HUES48 (cell line): ENCODE results near the gene HELZ.
"Not testable (repeated sequence)": the region's sequence is repeated elsewhere in the genome, so short reads cannot be mapped to it uniquely, and the experiment has no call there.

Source experiments
- H3K27ac ChIP-seq: one replicate; pipeline ENCODE4 v1.7.0; 2013; ENCODE audit warnings: low read depth, low read length, inconsistent platforms
- H3K27me3 ChIP-seq: 2 replicates; pipeline ENCODE4 v1.6.1; 2013; ENCODE audit warnings: mild to moderate bottlenecking, low read length; ENCODE audit not compliant: control insufficient read depth, insufficient read depth
- H3K36me3 ChIP-seq: 2 replicates; pipeline ENCODE4 v1.6.1; 2013; ENCODE audit warnings: low read length; ENCODE audit not compliant: control insufficient read depth, insufficient read depth
- H3K4me1 ChIP-seq: 2 replicates; pipeline ENCODE4 v1.6.1; 2013; ENCODE audit warnings: mild to moderate bottlenecking, low read length; ENCODE audit not compliant: control insufficient read depth, insufficient read depth
- H3K4me3 ChIP-seq: 2 replicates; pipeline ENCODE4 v1.5.1; 2013; ENCODE audit warnings: mild to moderate bottlenecking, low read depth, low read length
- H3K9ac ChIP-seq: 2 replicates; pipeline ENCODE4 v1.6.1; 2013; ENCODE audit warnings: mild to moderate bottlenecking, low read depth, low read length, moderate library complexity
- H3K9me3 ChIP-seq: 2 replicates; pipeline ENCODE4 v1.6.1; 2013; ENCODE audit warnings: low read length; ENCODE audit not compliant: control insufficient read depth, insufficient read depth

HELZ gene

GRCh38 chr17:67096609-67097008 lies 148.4 kb downstream of the HELZ start:
- no peaks in the 10 kb centered on the region for H3K36me3 ChIP-seq
- H3K27ac ChIP-seq, result no peak overlapping the region
- H3K27me3 ChIP-seq, result no peaks in the 10 kb centered on the region
- no peak overlapping the region for H3K4me3 ChIP-seq
- no peaks in the 10 kb centered on the region for H3K9me3 ChIP-seq
- no peaks in the 10 kb centered on the region for H3K4me1 ChIP-seq
- no peak overlapping the region for H3K9ac ChIP-seq

DNA sequence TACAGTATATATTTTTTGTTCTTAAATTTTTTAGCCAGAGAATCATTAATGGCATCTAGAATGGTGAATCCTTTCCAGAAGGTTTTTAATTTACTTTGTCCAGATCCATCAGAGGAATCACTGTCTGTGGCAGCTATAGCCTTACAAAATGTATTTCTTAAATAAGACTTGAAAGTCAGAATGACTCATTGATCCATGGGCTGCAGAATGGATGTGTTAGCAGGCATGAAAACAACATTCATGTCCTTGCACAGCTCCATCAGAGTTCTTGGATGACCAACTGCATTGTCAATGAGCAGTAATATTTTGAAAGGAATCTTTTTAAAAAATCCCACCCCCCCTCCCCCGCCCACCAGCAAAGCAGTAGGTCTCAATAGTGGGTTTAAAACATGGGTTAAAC lies 149.2 kb downstream of the HELZ start:
- Histone ChIP-seq H3K27ac (no peak overlapping the region), H3K4me3 (no peak overlapping the region), H3K27me3 (no peaks in the 10 kb centered on the region), H3K9ac (no peak overlapping the region), H3K4me1 (no peaks in the 10 kb centered on the region), H3K9me3 (no peaks in the 10 kb centered on the region), H3K36me3 (no peaks in the 10 kb centered on the region)

GRCh38 chr17:67095291-67095690 lies 149.7 kb downstream of the HELZ start:
- not testable (repeated sequence) for H3K27me3 ChIP-seq, H3K9ac ChIP-seq, H3K9me3 ChIP-seq, H3K4me1 ChIP-seq, H3K4me3 ChIP-seq, H3K27ac ChIP-seq, H3K36me3 ChIP-seq

GRCh38 chr17:67093348-67093747 lies 151.6 kb downstream of the HELZ start:
- Histone ChIP-seq H3K9me3 (no peaks in the 10 kb centered on the region), H3K36me3 (no peaks in the 10 kb centered on the region), H3K27me3 (no peaks in the 10 kb centered on the region), H3K9ac (no peak overlapping the region), H3K4me1 (no peaks in the 10 kb centered on the region), H3K4me3 (no peak overlapping the region), H3K27ac (no peak overlapping the region)

- H3K36me3 ChIP-seq, H3K27me3 ChIP-seq, H3K4me1 ChIP-seq, H3K4me3 ChIP-seq, H3K27ac ChIP-seq, H3K9me3 ChIP-seq, H3K9ac ChIP-seq: not testable (repeated sequence)
Measured at GRCh38 chr17:67092710-67093109, 152.3 kb downstream of the HELZ start.

DNA sequence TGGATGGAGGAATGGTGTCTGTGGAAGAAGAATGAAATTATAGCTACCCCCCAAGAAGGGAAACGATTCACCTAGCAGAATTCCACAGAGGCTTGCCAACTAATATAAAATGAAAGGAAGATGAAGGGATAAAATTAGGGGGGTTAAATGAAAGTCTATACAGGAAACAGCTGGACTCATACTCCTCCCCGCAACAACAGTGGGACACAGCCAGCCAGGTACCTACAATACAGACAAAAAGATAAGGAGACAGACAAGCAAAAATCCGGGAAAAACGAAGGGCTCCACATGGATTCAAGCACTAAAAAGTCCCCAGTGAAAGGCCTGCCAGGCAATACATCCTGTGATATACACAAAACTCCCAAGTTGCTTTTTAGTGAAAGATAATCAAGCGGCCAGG lies 152.7 kb downstream of the HELZ start:
- no peaks in the 10 kb centered on the region for H3K27me3 ChIP-seq
- H3K27ac ChIP-seq, result no peak overlapping the region
- no peak overlapping the region for H3K9ac ChIP-seq
- H3K9me3 ChIP-seq, result no peaks in the 10 kb centered on the region
- no peaks in the 10 kb centered on the region for H3K4me1 ChIP-seq
- H3K36me3 ChIP-seq, result no peaks in the 10 kb centered on the region
- H3K4me3 ChIP-seq, result no peak overlapping the region

DNA sequence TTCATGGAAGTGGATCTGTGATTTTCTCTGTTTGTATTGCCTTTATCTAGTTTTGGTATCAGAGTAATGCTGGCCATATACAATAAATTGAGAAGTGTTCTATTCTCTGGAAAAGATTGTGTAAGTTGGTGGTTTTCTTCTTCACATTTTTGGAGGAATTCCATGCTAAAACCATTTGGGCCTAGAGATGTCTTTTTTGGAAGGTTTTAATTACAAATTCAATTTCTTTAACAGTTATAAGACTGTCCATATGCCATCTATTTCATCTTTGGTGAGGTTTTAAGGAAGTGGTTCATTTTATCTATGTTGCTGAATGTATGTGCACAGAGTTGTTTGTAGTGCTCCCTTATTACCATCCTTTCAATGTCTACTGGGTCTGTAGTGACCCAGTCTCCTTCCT lies 154.7 kb downstream of the HELZ start:
- H3K36me3 ChIP-seq, result peaks cover 7% of the 10 kb centered on the region
- H3K4me3 ChIP-seq, result no peak overlapping the region
- no peak overlapping the region for H3K9ac ChIP-seq
- no peaks in the 10 kb centered on the region for H3K4me1 ChIP-seq
- H3K27ac ChIP-seq, result no peak overlapping the region
- H3K9me3 ChIP-seq, result no peaks in the 10 kb centered on the region
- H3K27me3 ChIP-seq, result no peaks in the 10 kb centered on the region

DNA sequence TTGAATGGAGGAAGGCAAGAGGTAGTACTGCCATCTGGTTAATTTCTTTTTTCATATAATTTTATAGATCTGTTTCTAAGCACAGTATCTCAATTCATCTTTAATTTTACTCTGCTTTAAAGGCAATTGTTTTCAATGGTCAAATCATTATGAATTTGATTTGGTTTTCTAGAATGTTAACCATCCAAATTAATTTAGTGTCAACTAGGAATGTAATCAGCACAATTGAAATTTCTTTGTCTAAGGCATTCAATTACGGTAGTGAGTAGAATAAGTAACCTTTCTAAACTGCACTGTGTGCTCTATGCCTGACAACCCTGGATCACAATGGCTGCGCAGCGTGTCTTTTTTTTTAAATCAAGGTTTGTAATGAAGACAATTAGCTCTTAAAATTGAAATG lies 156.4 kb downstream of the HELZ start:
- Histone ChIP-seq H3K27me3 (no peaks in the 10 kb centered on the region), H3K4me1 (no peaks in the 10 kb centered on the region), H3K36me3 (peaks cover 7% of the 10 kb centered on the region), H3K9ac (no peak overlapping the region), H3K4me3 (no peak overlapping the region), H3K27ac (no peak overlapping the region), H3K9me3 (no peaks in the 10 kb centered on the region)

- Histone ChIP-seq H3K27ac (no peak overlapping the region), H3K27me3 (no peaks in the 10 kb centered on the region), H3K9me3 (no peaks in the 10 kb centered on the region), H3K4me1 (no peaks in the 10 kb centered on the region), H3K9ac (no peak overlapping the region), H3K4me3 (no peak overlapping the region), H3K36me3 (peaks cover 7% of the 10 kb centered on the region)
Measured at GRCh38 chr17:67085406-67085805, 159.6 kb downstream of the HELZ start.

- H3K4me1 ChIP-seq, result no peaks in the 10 kb centered on the region
- no peaks in the 10 kb centered on the region for H3K27me3 ChIP-seq
- H3K4me3 ChIP-seq, result no peak overlapping the region
- H3K27ac ChIP-seq, result no peak overlapping the region
- no peaks in the 10 kb centered on the region for H3K9me3 ChIP-seq
- H3K36me3 ChIP-seq, result peaks cover 6% of the 10 kb centered on the region
- no peak overlapping the region for H3K9ac ChIP-seq
Measured at GRCh38 chr17:67082107-67082506, 162.9 kb downstream of the HELZ start.

DNA sequence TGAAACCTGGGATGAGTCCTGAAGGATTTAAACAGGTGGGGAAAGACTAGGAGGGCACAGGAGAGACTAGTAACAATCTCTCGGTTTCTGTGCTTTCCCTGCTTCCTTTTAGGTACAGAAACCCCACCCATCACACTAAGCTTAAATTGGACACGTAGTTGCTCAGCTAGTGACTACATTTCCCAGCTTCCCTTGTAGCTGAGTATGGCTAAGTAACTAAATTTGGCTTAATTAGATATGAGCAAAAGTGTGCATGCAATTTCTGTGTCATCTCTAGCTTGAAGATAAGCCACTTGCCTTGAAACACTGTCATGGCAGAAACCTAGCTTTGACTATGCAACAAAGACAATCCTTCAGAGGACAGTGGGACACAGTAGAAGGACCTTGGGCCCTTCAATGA lies 164.2 kb downstream of the HELZ start:
- H3K36me3 ChIP-seq, result no peaks in the 10 kb centered on the region; the same call in 1 of the 2 replicates

GRCh38 chr17:67079491-67079890 lies 165.5 kb downstream of the HELZ start:
- Histone ChIP-seq H3K4me1 (no peaks in the 10 kb centered on the region), H3K27me3 (no peaks in the 10 kb centered on the region), H3K4me3 (no peak overlapping the region), H3K27ac (no peak overlapping the region), H3K9ac (no peak overlapping the region), H3K36me3 (no peaks in the 10 kb centered on the region; the same call in 1 of the 2 replicates), H3K9me3 (no peaks in the 10 kb centered on the region)

More for the DNA sequence above, 164.2 kb downstream of the HELZ start:
- Histone ChIP-seq H3K27me3 (no peaks in the 10 kb centered on the region), H3K9me3 (no peaks in the 10 kb centered on the region), H3K4me1 (no peaks in the 10 kb centered on the region), H3K4me3 (no peak overlapping the region), H3K9ac (no peak overlapping the region), H3K27ac (no peak overlapping the region)
